HG02943 (cell line): ENCODE measurements around the gene SLC27A3.

Experiments
- ATAC-seq: cut with Tn5 transposase; IDR thresholded peaks from one replicate; pipeline ENCODE4 v1.9.1; 2021; ENCODE audit warnings: mild to moderate bottlenecking, low read depth, moderate library complexity; ENCODE audit not compliant: unreplicated experiment

Gene SLC27A3, protein sequence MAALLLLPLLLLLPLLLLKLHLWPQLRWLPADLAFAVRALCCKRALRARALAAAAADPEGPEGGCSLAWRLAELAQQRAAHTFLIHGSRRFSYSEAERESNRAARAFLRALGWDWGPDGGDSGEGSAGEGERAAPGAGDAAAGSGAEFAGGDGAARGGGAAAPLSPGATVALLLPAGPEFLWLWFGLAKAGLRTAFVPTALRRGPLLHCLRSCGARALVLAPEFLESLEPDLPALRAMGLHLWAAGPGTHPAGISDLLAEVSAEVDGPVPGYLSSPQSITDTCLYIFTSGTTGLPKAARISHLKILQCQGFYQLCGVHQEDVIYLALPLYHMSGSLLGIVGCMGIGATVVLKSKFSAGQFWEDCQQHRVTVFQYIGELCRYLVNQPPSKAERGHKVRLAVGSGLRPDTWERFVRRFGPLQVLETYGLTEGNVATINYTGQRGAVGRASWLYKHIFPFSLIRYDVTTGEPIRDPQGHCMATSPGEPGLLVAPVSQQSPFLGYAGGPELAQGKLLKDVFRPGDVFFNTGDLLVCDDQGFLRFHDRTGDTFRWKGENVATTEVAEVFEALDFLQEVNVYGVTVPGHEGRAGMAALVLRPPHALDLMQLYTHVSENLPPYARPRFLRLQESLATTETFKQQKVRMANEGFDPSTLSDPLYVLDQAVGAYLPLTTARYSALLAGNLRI

GRCh38 chr1:153774780-153775457 is at the start of gene SLC27A3:
TSS of gene SLC27A3 (plus strand) at chr1:153775407. CDS start at chr1:153775498, 91 bp downstream.
- peak; percentile 25 for ATAC-seq

DNA sequence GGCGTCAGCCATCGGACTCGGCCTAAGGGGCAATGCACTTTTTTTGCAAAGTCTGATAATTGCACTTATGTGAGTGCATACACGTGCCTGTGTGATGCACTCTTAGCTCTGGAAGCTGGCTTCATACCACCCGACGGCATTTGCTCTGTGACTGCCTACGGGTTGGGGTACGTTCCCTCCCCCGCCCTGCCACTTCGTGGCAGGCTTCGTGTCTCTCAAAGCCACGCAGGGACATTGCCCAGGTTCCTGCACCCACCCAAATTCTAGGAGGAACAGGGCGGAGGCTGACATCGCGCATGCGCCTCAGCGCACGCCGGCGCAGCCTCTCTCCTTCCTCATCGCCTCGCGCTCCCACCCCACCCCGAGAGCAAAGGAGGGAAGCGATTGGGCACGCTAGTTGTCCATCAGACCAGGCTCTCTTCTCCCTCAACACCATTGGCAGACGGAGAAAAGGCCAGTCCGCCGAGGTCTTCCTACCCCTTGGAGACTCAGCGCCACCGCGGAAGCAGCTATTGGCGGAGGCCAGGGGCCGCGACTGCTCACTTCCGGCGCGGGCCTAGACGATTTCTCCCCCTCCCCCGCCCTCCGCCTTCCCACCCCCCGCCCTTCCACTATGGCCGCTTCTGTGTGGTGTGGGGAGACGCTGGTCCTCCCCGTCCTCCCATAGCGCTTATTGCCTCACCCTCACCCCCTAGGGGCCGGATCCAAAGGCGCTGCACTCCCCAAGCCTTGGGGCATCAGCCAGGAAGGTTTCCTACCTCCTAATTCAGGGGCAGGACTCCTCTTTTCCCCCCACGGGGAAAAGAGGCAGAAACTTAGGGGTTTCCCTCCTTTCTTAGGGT is 47.5 kb upstream of the SLC27A3 start, which contains the start of gene INTS3:
INTS3 (plus strand) TSS at position 588 of the 842 bp plus-strand sequence. CDS start 585 bp downstream, outside the sequence.
- peak; percentile 96 for ATAC-seq

DNA sequence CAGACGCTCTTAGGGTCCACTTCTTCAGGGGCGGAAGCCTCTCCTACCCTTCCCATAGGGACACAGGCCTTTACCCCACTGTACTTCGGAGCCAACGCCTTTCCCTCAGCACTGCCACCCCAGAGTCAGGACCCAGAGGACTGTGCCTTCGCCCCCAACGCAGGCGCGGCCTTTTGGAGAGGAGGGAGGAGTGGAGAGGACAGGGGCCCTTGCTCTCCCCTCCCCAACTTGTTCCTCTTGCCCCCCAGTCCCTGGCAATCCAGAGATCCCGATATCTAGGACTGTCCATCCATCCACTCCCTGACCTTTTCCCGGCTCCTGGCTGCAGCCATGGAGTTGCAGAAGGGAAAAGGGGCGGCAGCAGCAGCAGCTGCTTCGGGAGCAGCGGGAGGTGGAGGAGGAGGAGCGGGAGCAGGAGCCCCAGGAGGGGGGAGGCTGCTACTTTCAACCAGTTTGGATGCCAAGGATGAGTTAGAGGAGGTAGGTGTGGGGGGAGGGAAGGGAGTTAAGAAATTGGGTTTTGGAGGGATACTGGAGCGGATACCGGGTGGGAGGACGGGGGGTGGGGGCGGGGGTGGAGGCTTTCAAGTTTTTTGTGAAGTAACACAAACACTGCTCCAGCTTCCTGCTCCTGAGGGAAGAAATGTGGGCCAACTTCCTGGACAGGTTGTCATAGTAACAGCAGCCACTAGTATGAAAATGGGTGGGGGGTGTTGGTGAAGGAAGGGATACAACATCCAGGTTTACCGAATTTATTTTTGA is 46.7 kb upstream of the SLC27A3 start:
- ATAC-seq = no peak

DNA sequence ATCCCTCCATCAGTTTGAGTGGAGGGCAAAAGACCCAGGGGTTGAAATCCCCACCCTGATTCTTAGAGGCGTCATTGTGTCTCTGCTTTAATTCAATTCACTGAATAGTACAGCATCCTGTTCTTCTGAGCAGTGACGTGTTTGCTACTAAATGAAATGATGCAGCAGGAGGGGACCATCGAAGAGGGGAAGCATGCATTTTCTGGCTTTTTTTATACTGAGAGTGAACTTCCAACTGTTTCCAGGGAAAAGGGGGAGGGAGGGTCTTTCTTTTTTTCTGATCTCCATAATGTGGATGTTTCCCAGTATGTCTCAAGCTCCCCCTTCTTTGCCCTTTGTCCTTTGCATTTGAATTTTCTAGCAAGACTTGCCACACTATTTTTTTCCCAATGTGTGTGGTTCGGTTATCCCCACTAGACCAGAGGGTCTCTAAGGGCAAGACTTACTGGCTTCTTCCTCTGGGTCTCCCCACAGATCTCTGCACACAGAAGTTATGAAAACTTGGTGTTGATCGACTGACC is 44.7 kb upstream of the SLC27A3 start:
- no peak for ATAC-seq

GRCh38 chr1:153733970-153734369 is 41.2 kb upstream of the SLC27A3 start:
- ATAC-seq = no peak

GRCh38 chr1:153734396-153735089 is 40.7 kb upstream of the SLC27A3 start:
- no peak for ATAC-seq

GRCh38 chr1:153735090-153735420 is 40.2 kb upstream of the SLC27A3 start:
- ATAC-seq = no peak

- no peak for ATAC-seq
Observed at GRCh38 chr1:153741986-153742385, 33.2 kb upstream of the SLC27A3 start.

DNA sequence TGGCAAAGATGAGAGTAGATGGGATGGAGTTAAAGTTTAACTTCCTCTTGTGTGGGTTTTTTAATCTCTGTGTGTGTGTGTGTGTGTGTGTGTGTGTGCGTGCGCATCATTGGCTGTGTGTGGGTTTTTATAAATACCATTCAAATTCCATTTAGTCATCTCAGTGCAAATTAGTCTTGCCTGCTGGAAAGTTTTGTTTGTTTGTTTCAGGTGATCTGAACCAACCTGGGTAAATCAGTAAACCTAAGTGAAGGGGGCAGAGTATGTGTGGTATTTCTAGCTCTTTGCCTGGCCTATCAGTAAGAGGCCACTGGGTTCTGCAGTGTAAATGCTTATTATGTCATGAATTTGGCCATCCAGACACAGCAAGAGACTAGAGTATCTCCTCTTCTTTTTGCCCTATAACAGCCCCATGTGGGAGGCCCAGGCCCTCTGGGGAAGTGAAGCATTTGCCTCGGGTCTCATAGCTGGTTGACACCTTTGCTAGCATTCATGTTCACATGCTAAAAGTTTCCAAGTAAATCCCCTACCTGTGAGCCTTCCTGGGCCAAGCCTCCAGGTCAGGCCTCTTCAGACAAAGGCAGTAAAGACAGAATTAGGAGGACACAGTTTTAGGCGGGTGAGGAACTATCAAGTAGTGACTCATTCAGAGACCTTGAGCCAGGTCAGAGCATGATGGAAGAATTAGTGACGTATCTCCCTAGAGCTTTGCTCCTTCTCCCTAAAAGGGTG is 32.6 kb upstream of the SLC27A3 start:
- peak; percentile 62 for ATAC-seq

- ATAC-seq = no peak
Observed at GRCh38 chr1:153745417-153745816, 29.8 kb upstream of the SLC27A3 start.

DNA sequence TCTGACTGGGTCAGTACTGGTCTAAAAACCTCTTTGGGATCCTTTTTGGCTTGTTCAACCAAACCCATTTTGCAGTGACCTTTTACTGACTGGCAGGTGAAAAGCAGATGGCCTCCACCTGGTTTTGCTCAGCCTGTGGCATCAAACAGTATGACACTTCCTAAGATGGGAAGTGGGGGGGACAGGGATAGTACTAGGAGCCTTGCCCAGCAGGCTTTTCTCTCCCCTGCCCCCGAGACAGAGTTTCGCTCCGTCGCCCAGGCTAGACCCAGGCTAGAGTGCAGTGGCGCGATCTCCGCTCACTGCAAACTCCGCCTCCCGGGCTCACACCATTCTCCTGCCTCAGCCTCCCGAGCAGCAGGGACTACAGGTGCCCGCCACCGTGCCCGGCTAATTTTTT is 29.0 kb upstream of the SLC27A3 start:
- ATAC-seq = no peak

DNA sequence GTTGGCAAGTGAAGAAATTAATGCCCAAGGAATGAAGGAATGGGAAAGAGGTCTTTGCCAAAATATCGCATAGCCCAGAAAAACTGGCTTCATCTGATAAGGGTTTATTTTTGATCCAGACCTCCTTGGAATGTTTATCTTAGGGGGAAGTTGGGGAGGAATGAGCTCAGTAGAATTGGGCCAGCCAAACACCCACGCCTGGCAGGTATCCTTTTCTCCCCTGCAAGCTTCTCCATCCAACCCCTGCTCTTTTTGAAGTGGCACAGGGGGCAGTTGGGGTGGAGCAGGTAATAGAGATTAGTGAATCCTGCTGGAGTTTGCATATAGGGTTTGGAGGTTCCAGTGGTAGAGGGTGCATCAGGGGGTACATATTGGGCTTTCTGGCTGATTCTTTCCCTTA is 26.3 kb upstream of the SLC27A3 start:
- no peak for ATAC-seq

GRCh38 chr1:153749408-153750005 is 25.7 kb upstream of the SLC27A3 start:
- no peak for ATAC-seq

DNA sequence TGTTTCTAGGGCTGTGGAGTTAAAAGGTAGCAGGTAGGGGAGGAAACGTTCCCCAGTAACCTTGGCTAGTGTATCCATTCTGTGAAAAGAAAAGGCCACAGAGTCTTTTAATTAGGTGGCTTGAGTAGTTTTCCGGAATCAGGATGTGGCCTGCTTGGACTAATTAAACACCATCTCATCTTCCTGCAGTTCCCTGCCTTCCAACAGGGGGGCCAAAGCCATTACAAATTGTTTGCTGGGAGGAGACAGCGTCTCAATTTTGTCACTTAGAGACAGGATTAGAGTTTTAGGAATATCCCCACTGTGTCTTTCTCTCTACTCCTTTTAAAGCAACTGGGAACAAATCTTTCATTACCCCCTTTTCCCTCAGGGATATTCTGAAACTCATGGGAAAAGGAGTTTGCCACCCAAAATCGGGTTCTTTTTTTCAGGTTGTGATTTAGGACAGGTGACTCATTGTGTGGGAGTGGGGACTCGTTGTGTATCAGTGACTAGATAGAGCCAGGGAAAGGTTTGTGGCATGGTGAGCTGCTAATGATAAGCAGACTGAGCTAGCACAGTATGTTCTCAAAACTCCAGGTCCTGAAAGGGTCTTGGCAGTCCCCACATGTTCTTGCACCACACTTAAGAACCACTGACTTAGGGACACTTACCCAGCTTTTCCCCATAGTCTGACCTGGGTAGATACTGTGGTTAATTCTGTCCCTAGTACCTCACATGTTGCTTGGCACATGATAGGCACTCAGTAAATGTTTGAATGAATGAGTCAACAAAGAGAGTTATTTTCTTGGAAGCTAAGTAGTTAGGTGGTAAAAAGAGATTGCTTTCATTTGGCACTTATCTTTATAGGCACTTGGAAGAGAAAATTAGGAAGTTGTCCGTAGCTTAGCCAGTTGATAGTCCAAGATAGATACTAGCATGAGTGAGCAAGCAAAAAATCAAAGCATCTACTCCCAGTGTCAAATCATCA is 24.9 kb upstream of the SLC27A3 start:
- no peak for ATAC-seq

- ATAC-seq = no peak
Observed at GRCh38 chr1:153752072-153752471, 23.1 kb upstream of the SLC27A3 start.

GRCh38 chr1:153752571-153753195 is 22.5 kb upstream of the SLC27A3 start:
- ATAC-seq = no peak
